Osteoblast (primary cell): ENCODE results near the gene KLC1. TPM values are rescaled to one million over a fixed set of nuclear protein-coding genes. Genes with fewer than 3 reads are reported as not detected.

ENCODE experiments used
- DNase-seq: peaks from one replicate; pipeline ENCODE4 v3.0.0; 2011; ENCODE audit warnings: low spot score, mixed read lengths; ENCODE audit not compliant: insufficient read length; ENCODE audit errors: missing footprints
- H2AFZ ChIP-seq: 2 replicates; pipeline ENCODE4 v1.6.0; 2011; ENCODE audit warnings: mild to moderate bottlenecking, low read length
- H3K27ac ChIP-seq: 2 replicates; pipeline ENCODE4 v1.5.1; 2011; ENCODE audit warnings: mild to moderate bottlenecking, low read depth, low read length, moderate library complexity
- H3K27me3 ChIP-seq: 2 replicates; pipeline ENCODE4 v1.6.0; 2012; ENCODE audit warnings: mild to moderate bottlenecking, control low read depth, inconsistent platforms, low read length, moderate library complexity; ENCODE audit not compliant: insufficient read depth
- H3K36me3 ChIP-seq: 2 replicates; pipeline ENCODE4 v1.5.1; 2011; ENCODE audit warnings: mild to moderate bottlenecking, low read length, control low read depth, moderate library complexity; ENCODE audit not compliant: insufficient read depth
- H3K4me1 ChIP-seq: 2 replicates; pipeline ENCODE4 v1.5.1; 2011; ENCODE audit warnings: mild to moderate bottlenecking, low read length, control low read depth, moderate library complexity; ENCODE audit not compliant: insufficient read depth
- H3K4me2 ChIP-seq: 2 replicates; pipeline ENCODE4 v1.6.0; 2011; ENCODE audit warnings: mild to moderate bottlenecking, low read length; ENCODE audit not compliant: insufficient read depth
- H3K4me3 ChIP-seq: fragments of 200-600 bp; sonication (generic); 3 replicates; pipeline ENCODE4 v1.5.1; 2012; ENCODE audit warnings: mild to moderate bottlenecking, low read length, inconsistent platforms; ENCODE audit not compliant: insufficient read depth
- H3K79me2 ChIP-seq: 2 replicates; pipeline ENCODE4 v1.6.0; 2012; ENCODE audit warnings: mild to moderate bottlenecking, low read length, control low read depth, inconsistent platforms; ENCODE audit not compliant: insufficient read depth
- H3K9me3 ChIP-seq: 2 replicates; pipeline ENCODE4 v1.5.1; 2011; ENCODE audit warnings: low read depth, low read length, control low read depth
- H4K20me1 ChIP-seq: 2 replicates; pipeline ENCODE4 v1.6.0; 2012; ENCODE audit warnings: mild to moderate bottlenecking, low read length, control low read depth; ENCODE audit not compliant: insufficient read depth
- CTCF ChIP-seq: IDR thresholded peaks from 2 replicates; pipeline ENCODE4 v1.5.1; 2011; ENCODE audit warnings: mild to moderate bottlenecking, low read depth, low read length, moderate library complexity; ENCODE audit errors: extremely low read depth
- total RNA-seq: library from RNA; depleted of rRNA; stranded (reverse); fragments of >200 nt; gene quantifications from 2 replicates; pipeline ENCODE4 v1.2.3, GENCODE V29; 2012

Gene KLC1
- total RNA-seq: 198 and 205 TPM in 2 replicates

- Histone ChIP-seq H3K27me3 (no peaks in the 10 kb centered on the region), H2AFZ (peak within 1 kb of the TSS; percentile 68), H4K20me1 (peaks cover 34% of the 10 kb centered on the region), H3K9me3 (no peaks in the 10 kb centered on the region), H3K4me3 (peak within 1 kb of the TSS; percentile 81), H3K4me1 (peaks cover 35% of the 10 kb centered on the region), H3K4me2 (peak within 1 kb of the TSS; percentile 86), H3K27ac (peak within 1 kb of the TSS; percentile 93), H3K36me3 (peaks cover 9% of the 10 kb centered on the region), H3K79me2 (peaks cover 51% of the 10 kb centered on the region)
- peak; percentile 97 for DNase-seq
- no peak for TF ChIP-seq CTCF
These were observed at the start of gene KLC1 for GRCh38 chr14:103628684-103629502. TSS of gene KLC1 (plus strand) at chr14:103629211. CDS start at chr14:103654565, 25,354 bp downstream.

- peaks cover 16% of the 10 kb centered on the region for H3K36me3 ChIP-seq
- H3K4me3 ChIP-seq: no peak overlapping the region
- TF ChIP-seq CTCF: no peak
- H3K4me2 ChIP-seq: no peak overlapping the region
- no peaks in the 10 kb centered on the region for H4K20me1 ChIP-seq
- no peaks in the 10 kb centered on the region for H3K9me3 ChIP-seq
- DNase-seq: no peak
- no peaks in the 10 kb centered on the region for H3K27me3 ChIP-seq
- peaks cover 33% of the 10 kb centered on the region for H3K79me2 ChIP-seq
- no peak overlapping the region for H2AFZ ChIP-seq
- no peak overlapping the region for H3K27ac ChIP-seq
- peaks cover 10% of the 10 kb centered on the region for H3K4me1 ChIP-seq
These were observed 47.8 kb upstream of the KLC1 start for GRCh38 chr14:103581206-103581605.

- no peaks in the 10 kb centered on the region for H3K9me3 ChIP-seq
- peaks cover 16% of the 10 kb centered on the region for H3K36me3 ChIP-seq
- H2AFZ ChIP-seq: no peak overlapping the region
- no peak overlapping the region for H3K4me2 ChIP-seq
- H4K20me1 ChIP-seq: no peaks in the 10 kb centered on the region
- no peak overlapping the region for H3K4me3 ChIP-seq
- H3K27me3 ChIP-seq: no peaks in the 10 kb centered on the region
- no peak for TF ChIP-seq CTCF
- H3K79me2 ChIP-seq: peaks cover 29% of the 10 kb centered on the region
- H3K4me1 ChIP-seq: peaks cover 1% of the 10 kb centered on the region
- peak; percentile 65 for DNase-seq
- no peak overlapping the region for H3K27ac ChIP-seq
These were observed 46.9 kb upstream of the KLC1 start for GRCh38 chr14:103581954-103582703.
